Measurements from ENCODE around the gene KRT1.

The KRT1 gene

DNA sequence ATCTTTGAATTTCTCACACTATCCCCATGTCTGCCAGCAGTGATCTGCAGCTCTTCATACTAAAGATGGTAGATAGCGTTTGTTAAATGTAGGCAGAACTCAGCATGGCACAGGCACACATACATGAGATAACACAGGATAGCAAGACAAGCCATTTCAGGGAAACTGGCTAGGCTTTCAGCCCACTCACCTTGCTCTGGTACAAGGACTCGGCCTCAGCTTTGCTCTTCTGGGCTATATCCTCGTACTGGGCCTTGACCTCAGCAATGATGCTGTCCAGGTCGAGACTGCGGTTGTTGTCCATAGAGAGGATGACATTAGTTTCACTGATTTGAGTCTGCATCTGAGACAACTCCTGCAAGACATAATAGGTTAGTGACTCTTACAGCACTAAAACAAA lies 3.1 kb downstream of the KRT1 start:
- no peak for TF ChIP-seq TAF1 (IDR thresholded peaks at IDR 0.05; ENCODE audit: borderline replicate concordance, insufficient read depth, low read length)
- TF ChIP-seq FOXP2 (optimal IDR thresholded peaks at IDR 0.05; ENCODE audit: borderline replicate concordance, extremely low read depth, extremely low read length, insufficient read depth) = no peak

- TF ChIP-seq POLR2AphosphoS5 (IDR thresholded peaks at IDR 0.05; ENCODE audit: low read depth, low read length) (no peak), TAF1 (IDR thresholded peaks at IDR 0.05; ENCODE audit: borderline replicate concordance, insufficient read depth, low read length) (no peak), FOXP2 (optimal IDR thresholded peaks at IDR 0.05; ENCODE audit: borderline replicate concordance, extremely low read depth, extremely low read length, insufficient read depth) (no peak), SIN3A (IDR thresholded peaks at IDR 0.05; ENCODE audit: borderline replicate concordance, insufficient read depth, low read length) (no peak)
- TF ChIP-seq, protein P1, sequence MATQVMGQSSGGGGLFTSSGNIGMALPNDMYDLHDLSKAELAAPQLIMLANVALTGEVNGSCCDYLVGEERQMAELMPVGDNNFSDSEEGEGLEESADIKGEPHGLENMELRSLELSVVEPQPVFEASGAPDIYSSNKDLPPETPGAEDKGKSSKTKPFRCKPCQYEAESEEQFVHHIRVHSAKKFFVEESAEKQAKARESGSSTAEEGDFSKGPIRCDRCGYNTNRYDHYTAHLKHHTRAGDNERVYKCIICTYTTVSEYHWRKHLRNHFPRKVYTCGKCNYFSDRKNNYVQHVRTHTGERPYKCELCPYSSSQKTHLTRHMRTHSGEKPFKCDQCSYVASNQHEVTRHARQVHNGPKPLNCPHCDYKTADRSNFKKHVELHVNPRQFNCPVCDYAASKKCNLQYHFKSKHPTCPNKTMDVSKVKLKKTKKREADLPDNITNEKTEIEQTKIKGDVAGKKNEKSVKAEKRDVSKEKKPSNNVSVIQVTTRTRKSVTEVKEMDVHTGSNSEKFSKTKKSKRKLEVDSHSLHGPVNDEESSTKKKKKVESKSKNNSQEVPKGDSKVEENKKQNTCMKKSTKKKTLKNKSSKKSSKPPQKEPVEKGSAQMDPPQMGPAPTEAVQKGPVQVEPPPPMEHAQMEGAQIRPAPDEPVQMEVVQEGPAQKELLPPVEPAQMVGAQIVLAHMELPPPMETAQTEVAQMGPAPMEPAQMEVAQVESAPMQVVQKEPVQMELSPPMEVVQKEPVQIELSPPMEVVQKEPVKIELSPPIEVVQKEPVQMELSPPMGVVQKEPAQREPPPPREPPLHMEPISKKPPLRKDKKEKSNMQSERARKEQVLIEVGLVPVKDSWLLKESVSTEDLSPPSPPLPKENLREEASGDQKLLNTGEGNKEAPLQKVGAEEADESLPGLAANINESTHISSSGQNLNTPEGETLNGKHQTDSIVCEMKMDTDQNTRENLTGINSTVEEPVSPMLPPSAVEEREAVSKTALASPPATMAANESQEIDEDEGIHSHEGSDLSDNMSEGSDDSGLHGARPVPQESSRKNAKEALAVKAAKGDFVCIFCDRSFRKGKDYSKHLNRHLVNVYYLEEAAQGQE (IDR thresholded peaks at IDR 0.05; ENCODE audit: insufficient read depth in 1 of 2, low read depth in 2 of 2, low read length in 2 of 2) = no peak
Measured at GRCh38 chr12:52676163-52676562, 4.0 kb downstream of the KRT1 start.

- TF ChIP-seq FOXP2 (optimal IDR thresholded peaks at IDR 0.05; ENCODE audit: borderline replicate concordance, extremely low read depth, extremely low read length, insufficient read depth) (no peak), POLR2AphosphoS5 (IDR thresholded peaks at IDR 0.05; ENCODE audit: low read depth, low read length) (no peak), SIN3A (IDR thresholded peaks at IDR 0.05; ENCODE audit: borderline replicate concordance, insufficient read depth, low read length) (no peak), TAF1 (IDR thresholded peaks at IDR 0.05; ENCODE audit: borderline replicate concordance, insufficient read depth, low read length) (no peak)
- TF ChIP-seq, protein P1 (IDR thresholded peaks at IDR 0.05; ENCODE audit: insufficient read depth in 1 of 2, low read depth in 2 of 2, low read length in 2 of 2) = no peak
Measured at GRCh38 chr12:52675301-52675701, 4.9 kb downstream of the KRT1 start.

GRCh38 chr12:52674433-52674775 lies 5.8 kb downstream of the KRT1 start:
- TF ChIP-seq, protein P1 (IDR thresholded peaks at IDR 0.05; ENCODE audit: insufficient read depth in 1 of 2, low read depth in 2 of 2, low read length in 2 of 2) = no peak
- TF ChIP-seq FOXP2 (optimal IDR thresholded peaks at IDR 0.05; ENCODE audit: borderline replicate concordance, extremely low read depth, extremely low read length, insufficient read depth) (no peak), POLR2AphosphoS5 (IDR thresholded peaks at IDR 0.05; ENCODE audit: low read depth, low read length) (no peak), TAF1 (IDR thresholded peaks at IDR 0.05; ENCODE audit: borderline replicate concordance, insufficient read depth, low read length) (no peak), SIN3A (IDR thresholded peaks at IDR 0.05; ENCODE audit: borderline replicate concordance, insufficient read depth, low read length) (no peak)

DNA sequence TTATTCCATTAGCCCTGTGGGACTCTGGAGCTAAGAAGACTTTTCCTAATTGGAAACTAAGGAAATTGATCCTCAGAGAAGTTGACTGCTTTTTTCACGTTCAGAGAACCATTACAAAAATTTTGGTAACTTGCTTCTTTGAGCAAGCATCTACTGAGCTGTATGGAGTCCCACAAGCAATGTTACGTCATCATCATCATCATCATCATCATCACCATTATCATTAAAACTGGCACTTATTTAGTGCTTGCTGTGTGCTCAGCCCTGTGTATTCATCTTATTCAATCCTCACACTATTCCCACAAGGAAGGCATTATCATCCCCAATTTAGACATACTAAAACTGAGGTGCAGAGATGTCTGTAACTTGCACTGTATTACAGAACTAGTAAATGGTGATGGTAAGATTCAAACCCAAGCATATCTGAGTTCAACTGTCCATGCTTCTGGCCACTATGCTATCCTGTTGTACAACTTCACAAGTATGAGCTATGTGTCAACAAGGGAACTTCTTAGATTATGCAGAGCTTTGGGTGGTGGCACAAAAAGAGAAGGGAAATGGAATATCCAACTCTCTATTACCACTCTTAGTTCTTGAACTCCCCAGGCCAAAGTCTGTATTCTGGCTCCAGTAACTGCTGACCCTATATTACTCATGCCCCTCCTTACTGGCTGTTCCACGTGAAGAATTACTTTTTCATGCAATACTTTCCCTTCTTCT lies 6.3 kb downstream of the KRT1 start:
- TF ChIP-seq POLR2AphosphoS5 (IDR thresholded peaks at IDR 0.05; ENCODE audit: low read depth, low read length) = no peak
- TF ChIP-seq FOXP2 (optimal IDR thresholded peaks at IDR 0.05; ENCODE audit: borderline replicate concordance, extremely low read depth, extremely low read length, insufficient read depth) = no peak
- TF ChIP-seq, protein P1 (IDR thresholded peaks at IDR 0.05; ENCODE audit: insufficient read depth in 1 of 2, low read depth in 2 of 2, low read length in 2 of 2) = no peak
- no peak for TF ChIP-seq TAF1 (IDR thresholded peaks at IDR 0.05; ENCODE audit: borderline replicate concordance, insufficient read depth, low read length)
- no peak for TF ChIP-seq SIN3A (IDR thresholded peaks at IDR 0.05; ENCODE audit: borderline replicate concordance, insufficient read depth, low read length)
